ENCODE data around the gene ADAMTS2. TPM values are rescaled to one million over a fixed set of nuclear protein-coding genes. Genes with fewer than 3 reads are reported as not detected.
"Not testable (repeated sequence)": the region's sequence is repeated elsewhere in the genome, so short reads cannot be mapped to it uniquely, and the experiment has no call there.

Gene ADAMTS2
- total and polyA plus RNA-seq, 3 donors from 2014 or later: 10.9 to 19.8 (median 13.6) TPM

GRCh38 chr5:179111267-179112207 lies 233.7 kb downstream of the ADAMTS2 start:
- intact Hi-C loops (cut with DNase I; ENCODE audit: low total_unique reads): no loop called here
- Histone ChIP-seq H3K36me3 (ENCODE audit: low read depth, missing control alignments) (no peaks in the 10 kb centered on the region), H3K9me3 (no peaks in the 10 kb centered on the region), H3K27ac (no peak overlapping the region), H3K4me1 (no peaks in the 10 kb centered on the region), H3K4me3 (no peak overlapping the region), H3K27me3 (no peaks in the 10 kb centered on the region)
- TF ChIP-seq POLR2A (IDR thresholded peaks at IDR 0.05): no peak
- TF ChIP-seq CTCF (IDR thresholded peaks at IDR 0.05): no peak
- 85 to 86% methylated on average over 14 to 21 of the region's 21 CpGs for WGBS, 2 donors
- DNase-seq: peak; percentile 2

- H3K36me3 ChIP-seq (ENCODE audit: low read depth, missing control alignments): no peaks in the 10 kb centered on the region
- H3K4me3 ChIP-seq: no peak overlapping the region
- WGBS, 2 donors: 83 to 88% methylated on average over 8 to 9 of the region's 9 CpGs
- intact Hi-C loops (cut with DNase I; ENCODE audit: low total_unique reads): no loop called here
- no peak overlapping the region for H3K27ac ChIP-seq
- no peaks in the 10 kb centered on the region for H3K4me1 ChIP-seq
- H3K27me3 ChIP-seq: no peaks in the 10 kb centered on the region
- H3K9me3 ChIP-seq: no peaks in the 10 kb centered on the region
- DNase-seq: peak; percentile 10
- TF ChIP-seq POLR2A (IDR thresholded peaks at IDR 0.05) (no peak), CTCF (IDR thresholded peaks at IDR 0.05) (no peak)
Measured at GRCh38 chr5:179110528-179110927, 234.7 kb downstream of the ADAMTS2 start.

DNA sequence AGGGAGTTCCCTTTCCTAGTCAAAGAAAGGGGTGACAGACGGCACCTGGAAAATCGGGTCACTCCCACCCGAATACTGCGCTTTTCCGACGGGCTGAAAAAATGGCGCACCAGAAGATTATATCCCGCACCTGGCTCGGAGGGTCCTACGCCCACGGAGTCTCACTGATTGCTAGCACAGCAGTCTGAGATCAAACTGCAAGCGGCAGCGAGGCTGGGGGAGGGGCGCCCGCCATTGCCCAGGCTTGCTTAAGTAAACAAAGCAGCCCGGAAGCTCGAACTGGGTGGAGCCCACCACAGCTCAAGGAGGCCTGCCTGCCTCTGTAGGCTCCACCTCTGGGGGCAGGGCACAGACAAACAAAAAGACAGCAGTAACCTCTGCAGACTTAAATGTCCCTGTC lies 244.0 kb downstream of the ADAMTS2 start:
- DNase-seq; H3K27ac ChIP-seq; H3K4me1 ChIP-seq; H3K27me3 ChIP-seq; H3K9me3 ChIP-seq; intact Hi-C loops (cut with DNase I; ENCODE audit: low total_unique reads); H3K4me3 ChIP-seq; H3K36me3 ChIP-seq (ENCODE audit: low read depth, missing control alignments): not testable (repeated sequence)
- 88 to 97% methylated on average over 7 to 17 of the region's 17 CpGs for WGBS, 2 donors

- Histone ChIP-seq H3K4me1 (no peaks in the 10 kb centered on the region), H3K36me3 (ENCODE audit: low read depth, missing control alignments) (no peaks in the 10 kb centered on the region), H3K27me3 (no peaks in the 10 kb centered on the region), H3K4me3 (no peak overlapping the region), H3K27ac (no peak overlapping the region), H3K9me3 (no peaks in the 10 kb centered on the region)
- intact Hi-C loops (cut with DNase I; ENCODE audit: low total_unique reads): no loop called here
- WGBS, 2 donors: 88 to 89% methylated on average over 2 of the region's 2 CpGs
- DNase-seq: no peak
- TF ChIP-seq POLR2A (IDR thresholded peaks at IDR 0.05) (no peak), CTCF (IDR thresholded peaks at IDR 0.05) (no peak)
Measured at GRCh38 chr5:179089502-179089901, 255.8 kb downstream of the ADAMTS2 start.

GRCh38 chr5:179080724-179081123 lies 264.5 kb downstream of the ADAMTS2 start:
- TF ChIP-seq CTCF (IDR thresholded peaks at IDR 0.05): no peak
- TF ChIP-seq POLR2A (IDR thresholded peaks at IDR 0.05): no peak
- WGBS, 2 donors: 90 to 92% methylated on average over 4 of the region's 4 CpGs

More at GRCh38 chr5:179080724-179081123, 264.5 kb downstream of the ADAMTS2 start:
- Histone ChIP-seq H3K4me3 (no peak overlapping the region), H3K27me3 (no peaks in the 10 kb centered on the region), H3K27ac (no peak overlapping the region), H3K9me3 (peaks cover 3% of the 10 kb centered on the region), H3K4me1 (no peaks in the 10 kb centered on the region), H3K36me3 (ENCODE audit: low read depth, missing control alignments) (no peaks in the 10 kb centered on the region)
- intact Hi-C loops (cut with DNase I; ENCODE audit: low total_unique reads): no loop called here
- no peak for DNase-seq
